AG08395 (cell line): ENCODE data around the gene CRTC1.

Source experiments
- DNase-seq: peaks from one replicate; pipeline ENCODE4 v3.0.0; 2012; ENCODE audit warnings: mixed read lengths, low spot score

CRTC1 gene

GRCh38 chr19:18770663-18771327, 87.3 kb downstream of the CRTC1 start:
- no peak for DNase-seq

GRCh38 chr19:18771328-18772242, 88.1 kb downstream of the CRTC1 start:
- no peak for DNase-seq

- DNase-seq: no peak
Observed at GRCh38 chr19:18772620-18773587, 89.4 kb downstream of the CRTC1 start.

GRCh38 chr19:18773682-18774081, 90.2 kb downstream of the CRTC1 start:
- DNase-seq: no peak

GRCh38 chr19:18774107-18774506, 90.6 kb downstream of the CRTC1 start:
- DNase-seq: no peak

GRCh38 chr19:18774782-18775444, 91.4 kb downstream of the CRTC1 start:
- DNase-seq: no peak

- peak; percentile 89 for DNase-seq
Observed at GRCh38 chr19:18775586-18776287, 92.3 kb downstream of the CRTC1 start.

GRCh38 chr19:18776288-18776594, 92.8 kb downstream of the CRTC1 start:
- peak; percentile 75 for DNase-seq

- DNase-seq: peak; percentile 74
Observed at GRCh38 chr19:18776736-18777135, 93.3 kb downstream of the CRTC1 start.

- no peak for DNase-seq
Observed at GRCh38 chr19:18777301-18778075, 94.0 kb downstream of the CRTC1 start.

GRCh38 chr19:18778076-18778389, 94.6 kb downstream of the CRTC1 start:
- no peak for DNase-seq

- no peak for DNase-seq
Observed at GRCh38 chr19:18778826-18779495, 95.5 kb downstream of the CRTC1 start.

- no peak for DNase-seq
Observed at GRCh38 chr19:18780081-18780480, 96.6 kb downstream of the CRTC1 start.

GRCh38 chr19:18780631-18781030, 97.2 kb downstream of the CRTC1 start:
- DNase-seq: no peak

GRCh38 chr19:18781047-18781600, 97.6 kb downstream of the CRTC1 start:
- no peak for DNase-seq

GRCh38 chr19:18781885-18782527, 98.5 kb downstream of the CRTC1 start:
- DNase-seq: no peak

- no peak for DNase-seq
Observed at GRCh38 chr19:18782559-18783225, 99.2 kb downstream of the CRTC1 start.

GRCh38 chr19:18783958-18784785, 100.7 kb downstream of the CRTC1 start:
- DNase-seq: no peak
